Measurements from ENCODE around the gene ZNF599.
"Not testable (repeated sequence)": the region's sequence is repeated elsewhere in the genome, so short reads cannot be mapped to it uniquely, and the experiment has no call there.

Gene ZNF599

GRCh38 chr19:34772697-34773554, at the start of gene ZNF599:
Gene ZNF599 (minus strand): TSS chr19:34773215. CDS start chr19:34772841, 374 bp downstream.
- DNase-seq = peak; percentile 89

GRCh38 chr19:34818270-34818669, 45.3 kb upstream of the ZNF599 start:
- DNase-seq = no peak

- no peak for DNase-seq
Observed at GRCh38 chr19:34816708-34817107, 43.7 kb upstream of the ZNF599 start.

GRCh38 chr19:34808566-34808965, 35.6 kb upstream of the ZNF599 start:
- DNase-seq = no peak

- no peak for DNase-seq
Observed at GRCh38 chr19:34806976-34807860, 34.2 kb upstream of the ZNF599 start.

GRCh38 chr19:34804115-34804514, 31.1 kb upstream of the ZNF599 start:
- no peak for DNase-seq

- not testable (repeated sequence) for DNase-seq
Observed at GRCh38 chr19:34796953-34797352, 23.9 kb upstream of the ZNF599 start.

GRCh38 chr19:34794066-34794960, 21.3 kb upstream of the ZNF599 start:
- no peak for DNase-seq

- DNase-seq = no peak
Observed at GRCh38 chr19:34793565-34793964, 20.6 kb upstream of the ZNF599 start.

GRCh38 chr19:34788074-34788473, 15.1 kb upstream of the ZNF599 start:
- no peak for DNase-seq

- DNase-seq = no peak
Observed at GRCh38 chr19:34787059-34787824, 14.2 kb upstream of the ZNF599 start.

- no peak for DNase-seq
Observed at GRCh38 chr19:34786236-34786635, 13.2 kb upstream of the ZNF599 start.

- DNase-seq = no peak
Observed at GRCh38 chr19:34779652-34780051, 6.6 kb upstream of the ZNF599 start.

- DNase-seq = no peak
Observed at GRCh38 chr19:34778342-34778741, 5.3 kb upstream of the ZNF599 start.

- no peak for DNase-seq
Observed at GRCh38 chr19:34774857-34775256, 1.8 kb upstream of the ZNF599 start.

GRCh38 chr19:34773555-34773864, 495 bp upstream of the ZNF599 start:
- no peak for DNase-seq

- DNase-seq = no peak
Observed at GRCh38 chr19:34767951-34768350, 5.1 kb downstream of the ZNF599 start.

GRCh38 chr19:34766386-34766785, 6.6 kb downstream of the ZNF599 start:
- DNase-seq = no peak

- DNase-seq = no peak
Observed at GRCh38 chr19:34759218-34759917, 13.6 kb downstream of the ZNF599 start.

GRCh38 chr19:34757441-34757840, 15.6 kb downstream of the ZNF599 start:
- no peak for DNase-seq

GRCh38 chr19:34744896-34745690, 27.9 kb downstream of the ZNF599 start:
- DNase-seq = no peak

Data from activated T-cell treated with anti-CD3 and anti-CD28 coated beads, Interleukin-2, amount 50 U/mL, for 1 hour (primary cell).